Esophagus mucosa (tissue), 1 donor: Measurements from ENCODE around the gene LEF1. TPM values are rescaled to one million over a fixed set of nuclear protein-coding genes. Genes with fewer than 3 reads are reported as not detected.
A peak's percentile ranks its signal among the peaks of the same experiment; 100 is the strongest.

Experiments
- ATAC-seq: fragments of 200-7000 bp; cut with Tn5 transposase; one replicate; pipeline ENCODE4 v1.9.1; 2020
- total RNA-seq: library from RNA; stranded (reverse); gene quantifications from one replicate; pipeline ENCODE4 v1.2.4, GENCODE V29; 2023
- donor health status: DM: yes; HTN: yes; CAD: no.

LEF1 gene
- total RNA-seq, 1 donor from 2014 or later, result 10.0 TPM

DNA sequence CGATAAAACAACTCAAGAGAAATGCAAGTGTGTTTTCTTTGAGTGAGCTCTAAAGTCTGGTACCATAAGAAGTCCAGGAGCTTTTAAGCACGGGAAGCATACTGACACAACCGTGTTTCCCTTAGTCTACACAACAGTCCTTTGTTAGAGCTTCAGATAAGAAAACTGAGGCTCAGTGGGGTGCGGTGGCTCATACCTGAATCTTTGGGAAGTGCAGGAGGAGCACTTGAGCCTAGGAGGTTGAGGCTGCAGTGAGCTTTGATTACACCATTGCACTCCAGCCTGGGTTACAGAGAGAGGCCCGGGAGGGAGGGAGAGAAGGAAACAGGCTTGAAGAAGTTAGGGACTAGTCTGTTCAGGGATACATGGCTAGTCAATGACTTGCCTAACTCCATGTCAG is 21.9 kb downstream of the LEF1 start:
- no peak for ATAC-seq

DNA sequence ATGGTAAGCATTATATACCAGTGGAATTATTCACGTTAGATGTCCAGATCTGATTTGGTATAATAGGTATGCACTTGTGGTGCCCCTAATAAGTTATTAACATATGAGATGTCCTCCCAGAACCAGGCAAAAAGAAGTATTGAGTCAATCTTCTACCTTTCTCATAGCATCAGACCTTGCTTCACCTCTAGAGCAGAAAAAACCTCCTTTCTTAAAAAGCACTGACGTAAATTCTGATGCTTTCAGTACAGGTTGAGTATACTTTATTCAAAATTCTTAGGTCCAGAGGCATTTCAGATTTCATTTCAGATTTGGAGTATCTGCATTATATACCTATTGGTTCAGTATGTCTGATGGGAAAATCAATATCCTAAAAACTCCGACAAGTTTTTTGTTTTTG is 22.4 kb downstream of the LEF1 start:
- no peak for ATAC-seq

DNA sequence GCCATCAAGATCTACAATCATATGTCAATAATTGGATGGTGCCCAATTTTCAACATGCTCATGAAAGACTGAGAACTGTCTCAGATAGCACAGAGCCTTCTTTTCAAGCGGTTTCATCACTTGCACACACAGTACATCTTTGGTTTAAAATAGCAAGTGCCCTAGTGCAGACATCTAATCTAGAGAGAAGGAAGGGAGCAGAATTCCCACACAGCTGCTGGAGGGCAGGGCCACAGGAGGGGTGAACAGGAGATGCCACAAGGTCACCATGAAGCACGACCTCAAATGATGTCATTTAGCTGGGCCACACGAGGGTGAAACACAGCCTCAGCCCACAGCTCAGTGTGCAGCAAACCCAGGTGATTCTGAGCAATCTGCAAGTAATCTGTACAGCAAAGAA is 24.3 kb downstream of the LEF1 start:
- no peak for ATAC-seq

DNA sequence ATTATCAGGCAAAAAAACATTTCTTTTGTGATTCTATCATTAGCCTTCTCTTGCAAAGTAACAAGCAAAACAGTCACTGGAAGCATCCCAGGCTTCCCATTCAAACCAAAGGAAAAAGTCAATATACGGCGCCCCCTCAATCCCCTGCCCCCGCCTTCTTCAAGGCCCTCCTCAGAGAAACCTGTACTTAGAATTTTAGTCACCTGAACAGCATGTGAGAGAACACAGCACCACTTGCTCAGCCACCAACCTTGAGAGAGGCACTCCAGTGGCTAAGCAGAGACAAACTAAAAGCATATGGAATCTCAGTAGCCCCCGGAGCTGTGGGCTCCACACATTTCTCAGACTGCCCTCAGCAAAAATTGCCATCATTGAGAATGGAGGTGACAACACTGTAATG is 25.2 kb downstream of the LEF1 start:
- ATAC-seq, result no peak

DNA sequence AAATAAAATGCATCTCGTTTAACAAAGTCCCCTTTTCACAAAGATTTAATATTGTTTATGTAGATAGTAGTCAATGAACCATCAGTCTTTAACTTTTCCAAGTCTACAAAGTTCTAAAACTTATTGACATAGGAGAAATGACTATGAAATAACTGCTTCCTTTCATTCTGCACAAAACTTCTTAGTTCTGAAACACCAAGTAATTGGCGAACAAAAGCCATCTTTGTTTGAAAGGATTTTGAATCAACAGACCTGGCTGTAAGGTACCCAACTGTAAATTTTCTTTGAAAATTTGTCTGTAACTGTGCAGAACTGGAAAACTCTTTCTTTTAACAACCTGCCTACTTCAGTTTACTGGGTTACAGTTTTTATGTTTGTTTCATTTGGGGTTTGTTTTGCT is 25.9 kb downstream of the LEF1 start:
- no peak for ATAC-seq

DNA sequence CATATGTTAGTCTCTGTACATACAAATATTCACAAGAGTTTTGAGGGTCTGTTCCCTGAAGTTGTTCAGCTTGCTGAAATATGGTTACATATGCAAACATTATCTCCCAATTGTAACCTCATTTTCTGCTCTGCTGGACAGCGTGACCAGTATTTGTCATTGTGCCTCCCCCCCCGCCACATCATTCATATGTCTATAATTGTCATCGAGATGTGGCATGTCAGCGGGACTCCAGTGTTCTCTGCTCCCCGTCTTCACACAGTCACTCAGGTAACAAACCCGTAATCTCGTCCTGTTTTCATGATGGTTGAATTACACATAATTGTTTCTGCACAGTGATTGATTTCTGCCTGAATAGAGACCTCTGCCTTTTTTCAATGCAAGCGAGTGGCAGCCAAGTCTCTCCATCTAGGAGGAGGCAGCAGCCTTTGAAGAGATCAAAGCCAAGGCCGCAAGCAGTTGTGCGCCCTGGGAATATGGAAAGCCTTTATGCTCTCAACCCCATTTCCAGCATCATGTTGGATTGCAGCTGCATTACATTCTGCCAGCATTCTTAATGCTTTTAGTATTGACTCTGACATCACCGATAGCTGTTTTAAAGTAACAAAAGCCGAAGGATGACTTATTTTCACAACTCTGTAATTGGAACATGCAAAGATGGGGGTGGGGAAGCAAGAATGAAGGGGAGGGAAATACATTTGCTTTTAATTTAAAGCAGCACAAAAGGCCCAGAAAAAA is 27.4 kb downstream of the LEF1 start:
- ATAC-seq, result no peak

DNA sequence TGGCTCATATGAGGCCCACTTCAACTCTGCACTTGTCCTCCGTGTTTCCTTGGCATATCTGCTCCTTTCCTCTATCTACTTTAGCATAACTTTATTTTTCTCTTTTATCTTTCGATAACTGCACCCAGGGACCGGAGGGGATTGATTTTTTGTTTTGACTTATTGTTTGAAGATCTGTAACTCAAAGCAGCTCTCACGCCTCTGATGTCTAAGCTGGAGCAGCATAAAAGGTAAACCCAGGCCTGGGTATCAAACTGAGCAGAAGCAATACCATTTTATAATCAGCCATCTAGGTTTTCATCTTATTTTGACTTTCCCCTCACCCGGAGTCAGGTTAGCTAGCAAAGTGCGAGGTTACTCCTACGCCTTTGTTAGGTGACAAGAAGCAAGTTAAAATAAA is 28.4 kb downstream of the LEF1 start:
- ATAC-seq, result no peak

DNA sequence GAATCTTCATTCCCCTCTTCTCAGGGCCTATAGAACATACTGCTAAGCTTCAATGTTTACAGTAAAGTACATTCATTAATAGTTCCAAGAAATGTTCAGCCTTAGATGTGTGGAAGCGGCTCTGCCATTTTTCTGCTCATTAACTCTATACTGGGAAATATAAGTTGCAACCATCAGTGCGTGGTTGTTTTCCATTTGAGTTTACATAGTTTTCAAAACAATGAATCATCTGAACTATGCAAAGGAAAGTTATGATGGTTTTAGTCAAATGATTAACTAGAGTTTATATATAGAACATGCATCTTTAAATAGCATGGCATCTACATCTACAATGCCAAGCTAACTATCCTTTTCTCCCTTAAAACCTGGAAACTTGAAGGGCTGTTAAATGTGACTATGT is 29.6 kb downstream of the LEF1 start:
- ATAC-seq, result no peak

DNA sequence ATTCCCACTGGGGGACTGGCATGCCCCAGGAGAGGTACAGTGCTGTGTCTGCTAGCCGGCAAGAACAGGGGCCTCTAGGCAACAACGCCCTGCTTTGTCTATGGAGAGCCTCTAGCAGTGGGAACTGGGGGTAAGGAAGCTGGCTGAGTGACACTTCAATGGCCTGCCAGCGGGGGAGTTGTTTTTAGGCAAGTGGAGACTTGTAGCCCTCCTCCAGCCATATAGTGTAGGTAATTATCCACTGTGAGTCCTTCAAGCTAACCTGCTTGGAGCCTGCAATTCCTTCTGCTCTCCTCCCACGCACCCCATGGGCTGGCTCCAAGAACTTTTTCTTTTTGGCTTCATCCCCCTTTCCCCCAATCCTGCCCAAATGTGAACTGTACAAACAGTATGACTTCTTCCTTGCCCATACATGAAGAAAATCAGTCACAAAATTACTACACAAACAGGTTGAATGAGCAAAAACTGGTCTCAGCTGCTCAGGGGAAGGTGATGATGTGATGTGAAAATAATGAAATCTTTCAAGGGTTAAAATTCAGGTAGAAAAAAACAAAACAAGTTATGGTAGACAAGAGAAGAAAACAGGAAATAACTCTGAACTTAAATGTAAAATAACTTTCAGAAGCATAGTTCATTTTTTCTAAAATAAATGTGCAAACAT is 33.1 kb downstream of the LEF1 start:
- ATAC-seq, result peak; percentile 81

DNA sequence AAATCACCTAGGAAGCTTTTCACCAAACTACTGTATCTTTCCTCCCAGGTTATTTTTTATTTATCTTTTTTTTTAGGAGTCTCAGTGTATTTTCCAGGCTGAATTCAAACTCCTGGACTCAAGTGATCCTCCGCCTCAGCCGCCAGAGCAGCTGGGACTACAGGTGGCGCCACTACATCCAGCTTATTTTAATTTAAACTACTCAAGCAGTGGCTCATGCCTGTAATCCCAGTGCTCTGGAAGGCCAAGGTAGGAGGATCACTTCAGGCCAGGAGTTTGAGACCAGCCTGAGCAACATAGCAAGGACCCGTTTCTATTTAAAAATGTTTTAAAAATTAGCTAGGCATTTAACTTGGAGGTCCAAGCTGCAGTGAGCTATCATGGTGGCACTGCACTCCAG is 37.8 kb downstream of the LEF1 start:
- ATAC-seq, result no peak

DNA sequence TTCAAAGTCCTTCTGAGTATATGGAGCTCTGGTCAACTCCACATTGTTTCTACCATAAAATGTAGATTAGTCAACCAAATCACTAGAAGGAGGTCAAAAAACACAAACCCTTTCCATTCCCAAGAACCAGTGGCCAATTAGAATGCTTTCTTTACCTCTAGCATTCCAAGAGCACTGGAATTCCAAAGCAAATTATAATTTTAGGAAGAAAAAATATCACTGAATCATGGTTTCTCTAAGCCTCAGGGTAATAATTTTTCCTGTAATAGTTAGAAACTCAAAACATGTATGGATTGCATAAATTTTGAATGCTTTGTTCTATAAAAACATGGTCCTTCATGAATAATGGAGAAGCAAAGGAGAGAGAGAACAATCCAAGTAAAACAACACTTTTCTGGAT is 39.5 kb downstream of the LEF1 start:
- no peak for ATAC-seq

DNA sequence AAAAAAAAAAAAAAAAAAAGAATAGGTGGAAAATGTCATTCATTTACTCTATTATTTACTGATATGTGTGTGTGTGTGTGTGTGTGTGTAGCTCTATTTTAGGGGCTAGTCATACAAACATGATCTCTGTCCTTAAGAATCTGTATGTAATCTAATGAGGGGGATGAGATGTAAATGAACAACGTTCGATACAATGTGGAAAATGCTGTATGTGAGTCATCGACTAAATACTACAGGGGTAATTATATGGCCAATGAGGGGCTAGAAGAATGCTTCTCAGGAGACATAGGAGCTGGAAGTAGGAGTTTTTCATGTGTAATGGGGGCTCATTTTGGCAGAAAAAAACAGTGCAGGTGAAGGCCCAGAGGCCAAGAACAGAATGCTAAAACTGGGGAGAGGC is 41.9 kb downstream of the LEF1 start:
- ATAC-seq, result no peak

DNA sequence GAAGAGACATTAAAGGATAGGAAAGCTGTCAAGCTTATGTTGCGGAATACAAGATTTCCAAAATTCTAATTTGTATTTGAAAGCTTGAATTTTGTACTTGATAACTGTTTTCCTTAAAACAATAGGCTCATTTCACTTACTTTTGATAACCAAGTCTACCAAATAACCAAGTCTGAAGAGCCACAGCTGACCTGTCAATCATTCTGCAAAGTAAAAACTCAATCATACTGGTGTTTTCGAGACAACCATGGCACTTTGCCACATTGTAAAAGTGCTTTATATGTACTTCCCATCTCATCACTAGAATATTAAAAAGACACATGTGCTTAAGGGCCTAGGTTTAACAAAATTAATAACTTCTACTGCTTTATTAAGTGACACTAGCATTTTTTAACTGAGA is 47.9 kb downstream of the LEF1 start:
- no peak for ATAC-seq

DNA sequence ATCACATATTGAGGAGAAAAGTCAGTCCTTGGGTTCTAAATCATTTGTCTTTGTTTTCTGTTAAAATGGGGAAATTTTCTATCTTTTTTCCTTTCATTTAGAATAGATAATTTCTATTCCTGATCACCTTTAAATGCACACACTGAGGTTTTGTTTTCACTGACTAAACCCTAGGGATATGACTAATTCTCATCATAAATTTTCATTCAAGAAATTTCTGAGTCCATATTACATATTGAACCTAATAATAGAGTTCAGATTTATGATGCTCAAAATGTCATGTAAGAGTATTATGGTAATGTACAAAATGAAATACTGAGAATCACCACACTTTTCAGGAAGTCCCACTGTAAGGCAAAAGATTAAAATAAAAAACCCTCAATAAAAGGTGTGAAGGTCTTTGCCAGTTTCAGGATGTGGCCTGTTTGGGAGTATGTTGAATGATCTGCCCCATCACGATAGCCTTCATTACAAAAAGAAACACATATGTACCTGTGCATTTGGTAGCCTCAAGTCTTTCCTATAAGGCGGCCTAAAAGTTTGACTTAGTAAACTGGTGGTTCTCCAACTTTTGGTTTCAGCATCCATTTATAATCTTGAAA is 49.4 kb downstream of the LEF1 start:
- no peak for ATAC-seq

DNA sequence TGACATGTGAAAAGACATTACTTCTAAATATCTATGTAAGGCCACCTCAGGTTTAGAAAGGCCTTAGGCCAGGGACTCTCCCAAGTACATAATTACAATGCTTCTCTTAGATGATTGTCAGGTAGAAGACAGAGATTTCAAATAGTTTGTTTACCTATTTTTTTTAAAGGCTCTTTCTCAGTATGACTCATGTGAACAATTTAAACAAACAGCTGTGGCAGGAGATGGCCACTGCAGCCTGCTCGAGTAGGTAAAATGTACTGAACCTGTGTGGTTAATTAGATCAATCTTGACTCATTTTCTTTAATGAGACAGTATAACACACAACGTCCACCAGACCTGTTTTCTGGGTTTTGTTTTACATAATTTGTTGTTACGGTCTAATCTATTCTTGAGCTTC is 50.2 kb downstream of the LEF1 start:
- ATAC-seq, result peak; percentile 67

DNA sequence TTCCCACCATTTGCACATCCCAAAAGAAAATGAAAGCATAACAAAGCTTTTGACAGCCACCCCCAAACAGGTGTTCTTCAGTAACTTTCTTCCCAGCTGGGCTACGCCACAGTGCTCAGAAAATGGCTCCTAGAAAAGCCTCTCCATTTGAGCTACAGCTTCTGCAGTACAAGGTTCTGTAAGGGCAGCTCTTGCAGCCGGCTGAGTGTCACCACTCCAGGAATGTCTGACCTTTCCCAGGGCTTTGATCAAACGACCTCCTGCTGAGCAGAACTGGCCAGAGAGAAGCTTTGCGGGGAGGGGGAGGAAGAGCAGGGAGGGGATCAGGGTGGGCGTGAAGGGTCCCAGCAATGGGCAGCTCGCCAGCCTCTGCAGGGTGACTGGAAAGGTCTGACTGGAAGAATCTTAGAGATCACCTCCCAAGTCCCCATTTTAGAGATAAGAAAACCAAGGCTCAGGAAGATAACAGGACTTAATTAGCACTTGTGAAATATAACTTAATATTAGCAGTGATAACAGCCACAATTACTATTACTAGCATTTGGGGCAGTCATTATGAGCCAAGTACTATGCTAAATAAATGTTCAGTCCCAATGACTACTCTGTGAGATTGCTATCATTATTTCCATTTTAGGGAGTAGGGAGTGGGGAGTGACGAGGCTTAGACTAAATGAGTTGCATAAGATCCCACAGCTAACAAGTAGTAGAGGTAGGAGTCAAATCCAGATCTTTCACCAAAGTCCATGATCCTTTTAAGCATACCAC is 51.1 kb downstream of the LEF1 start:
- ATAC-seq, result no peak

DNA sequence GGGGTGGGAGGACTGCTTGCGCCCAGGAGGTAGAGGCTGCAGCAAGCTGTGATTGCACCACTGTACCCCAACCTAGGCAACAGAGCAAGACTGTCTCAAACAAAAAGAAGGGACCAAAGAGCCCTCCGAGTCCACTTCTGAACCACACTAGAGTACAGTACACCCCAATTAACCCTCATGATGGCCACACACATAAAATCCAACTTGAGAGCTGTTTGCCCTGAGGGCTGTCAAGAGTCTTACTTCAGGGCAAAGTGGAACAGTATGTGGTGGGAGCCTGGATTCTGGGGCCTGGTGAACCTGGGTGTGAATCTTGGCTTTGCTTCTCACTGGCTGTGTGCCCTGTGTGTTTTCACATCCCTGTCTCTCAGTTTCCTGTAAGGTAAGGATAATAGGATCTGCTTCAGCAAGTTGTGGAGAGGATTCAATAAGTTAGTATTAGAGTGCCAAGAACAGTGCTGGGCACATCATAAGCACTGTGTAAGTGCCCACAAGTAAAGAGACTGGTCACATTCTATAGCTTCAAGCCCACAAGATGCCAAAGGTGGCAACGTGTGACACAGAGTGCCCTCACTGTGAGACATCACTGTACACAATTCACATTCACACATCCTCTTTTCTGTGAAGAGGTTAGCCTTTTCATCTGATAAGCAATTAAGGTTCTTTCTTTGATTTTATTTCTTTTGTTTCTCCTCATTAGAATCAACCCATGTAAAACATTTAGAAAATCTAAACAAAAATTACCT is 52.1 kb downstream of the LEF1 start:
- ATAC-seq, result no peak

DNA sequence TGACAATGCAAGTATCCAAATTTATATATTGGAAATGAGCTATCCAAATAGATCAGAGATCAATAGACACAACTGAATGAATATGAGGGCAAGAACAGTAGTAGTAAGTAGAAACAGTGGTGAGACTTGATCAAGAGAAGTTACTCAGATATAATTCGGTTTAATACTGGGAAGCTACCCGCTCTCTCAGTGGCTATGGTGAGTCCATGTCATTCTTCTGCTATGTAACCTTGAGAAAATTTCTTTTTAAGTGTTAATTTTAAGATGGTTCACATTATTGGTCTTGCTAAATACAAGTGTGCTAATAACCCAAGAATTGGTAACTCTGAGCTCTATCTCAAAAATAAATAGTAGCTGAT is 53.6 kb downstream of the LEF1 start:
- no peak for ATAC-seq

DNA sequence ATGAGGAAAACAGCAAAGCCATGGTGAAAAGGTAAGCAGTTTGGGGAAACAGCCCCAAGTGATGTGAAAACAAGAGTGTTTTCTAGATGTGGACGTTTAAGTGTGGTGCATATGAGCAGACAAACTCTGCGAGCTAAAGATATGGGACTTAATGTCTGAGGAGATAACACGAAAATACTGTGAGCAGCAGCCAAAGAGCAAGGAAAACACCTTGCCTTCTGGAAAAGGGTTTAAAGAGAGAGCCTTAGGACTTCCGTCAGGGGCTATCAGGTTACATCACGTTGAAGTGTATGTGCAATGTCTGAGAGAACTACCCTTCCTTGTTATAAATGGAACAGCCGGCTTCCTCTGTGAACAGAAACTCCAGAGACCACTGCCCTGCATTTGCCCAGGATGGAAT is 54.2 kb downstream of the LEF1 start:
- ATAC-seq, result no peak

DNA sequence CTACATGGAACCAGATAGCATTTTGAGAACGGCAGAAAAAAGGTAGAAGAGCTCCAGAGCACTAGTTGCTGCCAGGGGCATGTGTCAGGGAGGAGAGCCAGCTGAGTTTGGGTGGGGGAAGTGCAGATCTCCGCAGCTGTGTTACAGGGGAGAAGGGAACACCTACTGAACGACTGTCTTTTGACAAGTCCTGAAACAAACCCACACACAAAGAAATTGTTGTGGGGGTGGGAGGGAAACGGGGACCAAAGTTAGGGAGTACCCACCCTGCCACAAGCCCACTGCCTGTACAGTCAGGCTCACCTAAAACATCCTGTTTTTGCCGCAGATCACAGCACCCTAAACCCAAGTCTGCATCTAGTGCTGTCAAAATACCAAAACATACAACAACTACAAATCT is 55.5 kb downstream of the LEF1 start:
- ATAC-seq, result no peak

DNA sequence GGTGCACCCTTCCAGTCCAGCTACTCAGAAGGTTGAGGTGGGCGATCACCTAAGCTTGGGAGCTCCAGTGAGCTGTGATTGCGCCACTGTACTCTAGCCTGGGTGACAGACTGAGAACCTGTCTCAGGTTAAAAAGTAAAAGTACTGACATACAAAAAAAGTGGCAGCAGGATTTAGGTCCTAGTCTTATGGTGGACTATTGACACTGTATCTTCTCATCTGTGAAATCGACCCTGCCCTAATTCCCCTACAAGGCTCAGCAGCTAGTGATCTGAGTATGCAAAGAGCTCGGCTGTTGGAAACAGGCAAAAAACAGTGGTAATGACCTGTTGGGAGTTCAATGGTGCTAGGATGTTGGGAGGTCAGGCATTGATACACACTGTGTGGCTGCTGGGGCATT is 57.0 kb downstream of the LEF1 start:
- no peak for ATAC-seq

DNA sequence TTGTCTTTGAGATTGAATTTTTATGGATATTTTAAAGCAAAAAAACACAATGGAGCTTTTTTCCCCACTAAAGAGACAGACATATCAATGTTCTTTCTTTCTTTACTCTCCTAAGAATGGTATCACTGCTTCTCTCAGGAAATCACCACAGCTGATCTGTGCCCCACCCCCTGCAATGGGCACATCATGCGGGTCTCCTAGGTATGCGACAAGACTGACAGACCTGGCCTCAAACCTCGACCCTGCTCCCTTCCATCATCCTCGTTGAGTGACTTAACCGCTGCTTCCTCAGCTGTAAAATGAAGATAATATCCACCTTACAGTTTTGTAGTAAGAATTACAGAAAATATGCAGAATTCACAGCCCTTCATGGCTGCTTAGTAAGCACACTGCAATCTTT is 58.3 kb downstream of the LEF1 start:
- no peak for ATAC-seq

DNA sequence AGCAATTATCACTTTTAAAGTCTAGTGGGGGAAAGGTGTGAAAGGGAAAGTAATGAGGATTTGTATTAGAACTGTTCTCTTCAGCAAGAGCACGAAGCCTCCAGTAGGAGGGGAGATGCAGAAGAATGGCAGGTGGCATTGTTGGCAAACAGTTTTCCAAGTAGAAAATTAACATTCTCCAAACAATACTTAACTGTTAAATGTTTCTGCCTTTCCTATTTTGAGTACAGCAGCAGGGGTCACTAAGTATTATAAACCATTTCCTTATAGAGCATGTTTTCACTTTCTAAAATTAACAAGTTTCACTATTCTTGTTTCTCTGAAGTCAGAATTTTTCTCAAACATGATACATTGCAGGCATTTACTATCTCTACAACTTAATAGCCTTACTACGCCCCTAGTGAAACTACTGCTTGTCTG is 58.7 kb downstream of the LEF1 start:
- ATAC-seq, result no peak
